GM21423 (cell line): ENCODE measurements around the gene S100A10.

Experiments
- ATAC-seq: cut with Tn5 transposase; IDR thresholded peaks from one replicate; pipeline ENCODE4 v1.9.1; 2021; ENCODE audit warnings: mild to moderate bottlenecking, moderate library complexity; ENCODE audit not compliant: unreplicated experiment

Gene S100A10

GRCh38 chr1:151939141-151939540 is 54.5 kb downstream of the S100A10 start:
- ATAC-seq, result no peak

- ATAC-seq, result no peak
Measured at GRCh38 chr1:151936653-151937052, 57.0 kb downstream of the S100A10 start.

DNA sequence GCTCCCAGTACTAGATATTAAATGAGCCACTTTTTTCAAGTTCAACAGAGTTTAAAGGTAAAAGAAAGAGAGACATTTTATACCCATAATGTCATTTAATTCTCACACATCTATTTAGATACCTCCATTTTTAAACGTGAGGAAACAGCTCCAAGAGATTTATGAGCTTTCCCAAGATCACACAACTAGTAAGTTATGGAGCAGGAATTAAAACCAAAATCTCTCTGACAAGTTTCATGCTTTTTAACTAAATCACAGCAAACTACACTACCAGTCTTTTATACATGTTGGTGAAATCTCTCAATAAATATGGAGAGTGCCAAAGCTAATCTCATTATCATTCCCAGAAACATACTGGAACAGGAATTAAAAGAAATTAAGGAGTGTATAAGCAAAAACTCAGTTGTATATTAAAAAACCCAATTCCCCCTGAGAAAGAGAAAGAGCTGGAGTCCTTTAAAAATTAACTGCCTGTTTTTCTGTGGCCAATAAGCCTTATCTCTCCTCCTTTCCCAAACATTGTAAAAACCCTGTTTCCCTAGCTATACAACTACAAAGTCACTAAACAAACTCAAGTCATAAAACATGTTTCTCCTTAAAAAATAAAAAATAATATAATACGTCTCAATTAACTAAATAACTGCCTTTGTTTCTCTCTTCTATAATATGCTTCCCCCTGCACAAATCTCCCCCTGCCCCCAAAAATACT is 57.6 kb downstream of the S100A10 start:
- no peak for ATAC-seq

- ATAC-seq, result no peak
Measured at GRCh38 chr1:151935154-151935553, 58.5 kb downstream of the S100A10 start.

- ATAC-seq, result no peak
Measured at GRCh38 chr1:151934048-151934493, 59.6 kb downstream of the S100A10 start.
